Stomach smooth muscle (tissue), 2 donors: ENCODE measurements around the gene RALA.
A peak's percentile ranks its signal among the peaks of the same experiment; 100 is the strongest.

Source experiments
- H3K27ac ChIP-seq: one replicate; pipeline ENCODE4 v1.7.0; 2013; ENCODE audit warnings: mild to moderate bottlenecking, low read length, inconsistent platforms
- H3K27me3 ChIP-seq, 2 donors: one replicate each; pipeline ENCODE4 v1.7.0; 2013; ENCODE audit warnings: low read length in 2 of 2; ENCODE audit not compliant: insufficient read depth in 2 of 2, control insufficient read depth in 1 of 2
- H3K36me3 ChIP-seq, 2 donors: one replicate each; pipeline ENCODE4 v1.7.0; 2013; ENCODE audit warnings: low read length in 2 of 2; ENCODE audit not compliant: control insufficient read depth in 2 of 2, insufficient read depth in 2 of 2
- H3K4me1 ChIP-seq: one replicate; pipeline ENCODE4 v1.7.0; 2013; ENCODE audit warnings: low read length; ENCODE audit not compliant: control insufficient read depth, insufficient read depth
- H3K4me3 ChIP-seq, 2 donors: one replicate each; pipeline ENCODE4 v1.7.0; 2013; ENCODE audit warnings: low read length in 2 of 2
- H3K9ac ChIP-seq, 2 donors: one replicate each; pipeline ENCODE4 v1.7.0; 2013; ENCODE audit warnings: low read length in 2 of 2, mild to moderate bottlenecking in 1 of 2
- H3K9me3 ChIP-seq, 2 donors: one replicate each; pipeline ENCODE4 v1.7.0; 2013; ENCODE audit warnings: low read length in 2 of 2; ENCODE audit not compliant: control insufficient read depth in 2 of 2
- donor health status: healthy.
- donor health status: Pancreatic carcinoma.

RALA gene

GRCh38 chr7:39732837-39733804 lies 109.7 kb downstream of the RALA start:
- Histone ChIP-seq H3K27me3 (no peaks in the 10 kb centered on the region), H3K9ac (peak overlapping the region; percentile 25 to 68), H3K9me3 (no peaks in the 10 kb centered on the region), H3K4me1 (peaks cover 19% of the 10 kb centered on the region), H3K27ac (peak overlapping the region; percentile 24), H3K4me3 (peak overlapping the region; percentile 66 to 87), H3K36me3 (no peaks in the 10 kb centered on the region)

GRCh38 chr7:39733881-39734632 lies 110.7 kb downstream of the RALA start:
- Histone ChIP-seq H3K4me3 (peak overlapping the region; percentile 66 to 87), H3K36me3 (no peaks in the 10 kb centered on the region), H3K9me3 (no peaks in the 10 kb centered on the region), H3K27me3 (no peaks in the 10 kb centered on the region), H3K27ac (peak overlapping the region; percentile 24), H3K9ac (peak overlapping the region; percentile 25 to 68), H3K4me1 (peaks cover 19% of the 10 kb centered on the region)

- Histone ChIP-seq H3K27ac (no peak overlapping the region), H3K36me3 (no peaks in the 10 kb centered on the region), H3K27me3 (no peaks in the 10 kb centered on the region), H3K9me3 (no peaks in the 10 kb centered on the region), H3K9ac (no peak overlapping the region), H3K4me1 (peaks cover 19% of the 10 kb centered on the region), H3K4me3 (no peak overlapping the region)
These were observed 111.2 kb downstream of the RALA start for GRCh38 chr7:39734633-39735004.

- H3K27me3 ChIP-seq, result no peaks in the 10 kb centered on the region
- H3K9ac ChIP-seq, result no peak overlapping the region
- no peaks in the 10 kb centered on the region for H3K36me3 ChIP-seq
- peaks cover 19% of the 10 kb centered on the region for H3K4me1 ChIP-seq
- no peak overlapping the region for H3K4me3 ChIP-seq
- H3K9me3 ChIP-seq, result no peaks in the 10 kb centered on the region
- no peak overlapping the region for H3K27ac ChIP-seq
These were observed 112.5 kb downstream of the RALA start for GRCh38 chr7:39735903-39736302.

- Histone ChIP-seq H3K36me3 (no peaks in the 10 kb centered on the region), H3K9me3 (no peaks in the 10 kb centered on the region), H3K27ac (no peak overlapping the region), H3K27me3 (no peaks in the 10 kb centered on the region), H3K9ac (no peak overlapping the region), H3K4me3 (no peak overlapping the region), H3K4me1 (no peaks in the 10 kb centered on the region)
These were observed 118.7 kb downstream of the RALA start for GRCh38 chr7:39741942-39742623.

- no peaks in the 10 kb centered on the region for H3K27me3 ChIP-seq
- H3K9me3 ChIP-seq, result no peaks in the 10 kb centered on the region
These were observed 121.2 kb downstream of the RALA start for GRCh38 chr7:39744620-39745019.

GRCh38 chr7:39745320-39745719 lies 121.9 kb downstream of the RALA start:
- Histone ChIP-seq H3K36me3 (no peaks in the 10 kb centered on the region), H3K27me3 (no peaks in the 10 kb centered on the region), H3K9ac (no peak overlapping the region), H3K4me1 (no peaks in the 10 kb centered on the region), H3K9me3 (no peaks in the 10 kb centered on the region), H3K27ac (no peak overlapping the region), H3K4me3 (no peak overlapping the region)

More at GRCh38 chr7:39744620-39745019, 121.2 kb downstream of the RALA start:
- Histone ChIP-seq H3K27ac (no peak overlapping the region), H3K4me3 (no peak overlapping the region), H3K36me3 (no peaks in the 10 kb centered on the region), H3K4me1 (no peaks in the 10 kb centered on the region), H3K9ac (no peak overlapping the region)

GRCh38 chr7:39746103-39746819 lies 122.9 kb downstream of the RALA start:
- Histone ChIP-seq H3K36me3 (no peaks in the 10 kb centered on the region), H3K27me3 (no peaks in the 10 kb centered on the region), H3K9ac (no peak overlapping the region), H3K4me1 (no peaks in the 10 kb centered on the region), H3K27ac (no peak overlapping the region), H3K9me3 (no peaks in the 10 kb centered on the region), H3K4me3 (no peak overlapping the region)

GRCh38 chr7:39749177-39749576 lies 125.8 kb downstream of the RALA start:
- Histone ChIP-seq H3K9me3 (no peaks in the 10 kb centered on the region), H3K27ac (no peak overlapping the region), H3K27me3 (no peaks in the 10 kb centered on the region), H3K9ac (no peak overlapping the region), H3K4me1 (no peaks in the 10 kb centered on the region), H3K4me3 (no peak overlapping the region), H3K36me3 (no peaks in the 10 kb centered on the region)

- Histone ChIP-seq H3K4me1 (no peaks in the 10 kb centered on the region), H3K9ac (no peak overlapping the region), H3K36me3 (no peaks in the 10 kb centered on the region), H3K27me3 (no peaks in the 10 kb centered on the region), H3K4me3 (no peak overlapping the region), H3K9me3 (no peaks in the 10 kb centered on the region), H3K27ac (no peak overlapping the region)
These were observed 126.3 kb downstream of the RALA start for GRCh38 chr7:39749717-39750116.
